Left ventricle myocardium superior (tissue), 1 donor: ENCODE measurements around the gene SLC50A1. TPM values are rescaled to one million over a fixed set of nuclear protein-coding genes. Genes with fewer than 3 reads are reported as not detected.
A peak's percentile ranks its signal among the peaks of the same experiment; 100 is the strongest.

Experiments used
- ATAC-seq: fragments of 200-7000 bp; cut with Tn5 transposase; one replicate; pipeline ENCODE4 v1.9.1; 2020; ENCODE audit warnings: mild to moderate bottlenecking, moderate library complexity
- DNase-seq: peaks from one replicate; pipeline ENCODE4 v3.0.0-alpha.2; 2020
- intact Hi-C: fragments of 100-400 bp; cut with micrococcal nuclease; formaldehyde crosslinking; loops from one replicate; pipeline ENCODE4 v1.11.0; 2022
- total RNA-seq: library from RNA; stranded (reverse); fragmentation: NEBNext Ultra II Directional; extraction: Animal tissue kit (Norgen Biotek cat#: 25700); gene quantifications from one replicate; pipeline ENCODE4 v1.2.1, GENCODE V29; 2021
- donor health status: DM: no; HTN: yes; CAD: no; lungs with severe emphysema.

SLC50A1 gene
- total RNA-seq, 1 donor from 2014 or later: 8.8 TPM

GRCh38 chr1:155177192-155177917 is 41.7 kb downstream of the SLC50A1 start:
- ATAC-seq: no peak
- no peak for DNase-seq
- intact Hi-C loops: no loop called here

DNA sequence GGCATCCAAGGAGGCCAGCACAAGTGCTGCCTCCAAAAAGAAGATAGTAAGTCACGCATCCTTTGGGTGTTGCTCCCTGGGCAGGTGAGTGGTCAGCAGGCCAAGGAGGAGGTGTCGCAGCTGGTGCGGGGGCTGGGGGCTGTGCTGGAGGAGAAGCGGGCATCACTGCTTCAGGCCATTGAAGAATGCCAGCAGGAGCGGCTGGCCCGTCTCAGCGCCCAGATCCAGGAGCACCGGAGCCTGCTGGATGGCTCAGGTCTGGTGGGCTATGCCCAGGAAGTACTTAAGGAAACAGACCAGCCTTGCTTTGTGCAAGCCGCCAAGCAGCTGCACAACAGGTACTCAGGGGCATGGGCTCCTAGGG is 42.2 kb downstream of the SLC50A1 start:
- intact Hi-C loops: no loop called here
- DNase-seq: peak; percentile 20
- ATAC-seq: no peak

GRCh38 chr1:155178441-155179111 is 42.9 kb downstream of the SLC50A1 start:
- intact Hi-C loops: no loop called here
- ATAC-seq (no peak), DNase-seq (peak; percentile 25)

DNA sequence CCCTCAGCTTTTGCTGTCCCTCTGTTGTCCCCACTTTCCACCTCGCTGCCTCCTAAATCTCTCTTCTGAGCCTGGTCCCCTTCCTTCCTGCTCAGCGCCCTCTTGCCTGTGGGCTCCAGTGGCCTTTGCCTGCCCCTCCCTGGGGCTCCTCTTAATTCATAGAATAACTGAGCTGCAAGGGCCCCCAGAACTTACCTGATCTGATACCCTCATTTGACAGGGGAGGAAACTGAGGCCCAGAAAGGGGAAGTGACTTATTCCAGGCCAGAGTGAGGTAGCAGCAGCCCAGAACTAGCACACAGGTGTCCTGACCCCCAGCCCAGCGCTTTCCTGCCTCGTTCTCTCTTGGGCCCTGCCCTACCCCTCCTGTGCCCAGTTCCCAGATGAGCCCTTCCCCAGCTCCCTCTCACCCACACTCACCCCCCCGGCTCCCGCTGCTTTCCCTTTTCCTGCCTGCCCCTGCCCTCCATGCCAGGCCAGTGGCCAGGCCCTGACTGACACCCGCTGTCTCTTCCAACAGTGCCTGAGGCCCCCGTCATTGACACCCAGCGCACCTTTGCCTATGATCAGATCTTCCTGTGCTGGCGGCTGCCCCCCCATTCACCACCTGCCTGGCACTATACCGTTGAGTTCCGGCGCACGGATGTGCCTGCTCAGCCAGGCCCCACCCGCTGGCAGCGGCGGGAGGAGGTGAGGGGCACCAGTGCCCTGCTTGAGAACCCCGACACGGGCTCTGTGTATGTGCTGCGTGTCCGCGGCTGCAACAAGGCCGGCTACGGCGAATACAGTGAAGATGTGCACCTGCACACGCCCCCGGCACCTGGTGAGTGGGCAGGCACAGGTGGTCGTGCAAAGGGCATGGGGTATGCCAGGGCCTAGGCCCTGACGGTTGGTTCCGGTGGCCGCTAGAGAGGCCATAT is 43.7 kb downstream of the SLC50A1 start:
- DNase-seq (no peak), ATAC-seq (no peak)
- intact Hi-C loops: no loop called here

GRCh38 chr1:155181371-155182051 is 45.9 kb downstream of the SLC50A1 start:
- DNase-seq (no peak), ATAC-seq (no peak)
- intact Hi-C loops: no loop called here

DNA sequence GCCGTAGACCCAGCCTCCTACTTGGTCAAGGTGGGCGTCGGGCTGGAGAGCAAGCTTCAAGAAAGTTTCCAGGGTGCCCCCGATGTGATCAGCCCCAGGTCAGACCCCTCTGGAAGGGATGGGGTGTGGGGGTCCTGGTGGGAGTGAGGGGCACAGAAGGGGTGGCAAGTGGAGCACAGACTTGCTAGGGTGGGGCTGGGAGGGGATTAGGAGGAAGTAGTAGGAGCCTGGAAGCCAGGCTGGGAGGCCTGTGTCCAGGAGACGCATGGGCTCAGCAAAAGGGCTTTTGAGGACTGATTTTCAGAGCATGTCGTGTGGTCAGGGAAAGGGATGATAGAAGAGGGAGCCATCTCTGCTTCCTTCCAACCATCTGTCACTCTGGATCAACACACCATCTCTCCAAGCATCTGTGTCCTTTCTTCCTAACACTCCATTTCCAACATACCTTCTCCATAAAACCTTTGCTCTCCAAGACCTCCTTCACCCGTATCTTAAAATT is 46.4 kb downstream of the SLC50A1 start:
- DNase-seq: no peak
- ATAC-seq: no peak
- intact Hi-C loops: no loop called here

DNA sequence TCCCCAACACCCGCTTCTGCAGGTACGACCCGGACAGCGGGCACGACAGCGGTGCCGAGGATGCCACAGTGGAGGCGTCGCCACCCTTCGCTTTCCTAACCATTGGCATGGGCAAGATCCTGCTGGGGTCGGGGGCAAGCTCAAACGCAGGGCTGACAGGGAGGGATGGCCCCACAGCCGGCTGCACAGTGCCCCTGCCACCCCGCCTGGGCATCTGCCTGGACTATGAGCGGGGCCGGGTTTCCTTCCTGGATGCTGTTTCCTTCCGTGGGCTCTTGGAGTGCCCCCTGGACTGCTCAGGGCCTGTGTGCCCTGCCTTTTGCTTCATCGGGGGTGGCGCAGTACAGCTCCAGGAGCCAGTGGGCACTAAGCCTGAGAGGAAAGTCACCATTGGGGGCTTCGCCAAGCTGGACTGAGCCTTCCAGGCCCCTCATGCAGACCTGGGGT is 48.1 kb downstream of the SLC50A1 start:
- ATAC-seq (no peak), DNase-seq (no peak)

DNA sequence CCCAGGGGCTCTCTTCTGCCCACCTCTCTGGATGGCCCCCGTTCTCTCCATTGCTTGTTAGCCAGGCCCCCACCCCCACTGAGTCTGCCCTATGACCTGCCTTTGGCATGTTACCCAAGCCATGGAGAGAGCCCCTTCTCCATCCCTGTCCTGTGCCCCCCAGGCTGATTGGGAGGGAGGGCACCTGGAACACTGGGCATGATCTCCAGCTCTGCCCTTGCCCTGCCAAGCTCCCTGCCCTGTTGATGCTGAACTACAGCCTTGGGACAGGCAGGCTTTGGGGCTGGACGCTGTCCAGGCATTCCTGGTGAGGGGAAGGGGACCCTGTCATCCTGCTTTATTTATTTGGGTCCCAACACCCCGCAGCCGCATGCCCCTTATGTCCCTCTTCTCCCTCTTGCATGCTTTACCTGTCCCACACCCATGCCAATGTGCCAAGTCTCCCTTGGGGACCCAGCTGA is 48.7 kb downstream of the SLC50A1 start:
- DNase-seq: peak; percentile 21
- intact Hi-C loops: no loop called here
- no peak for ATAC-seq

More for the DNA sequence above, 48.1 kb downstream of the SLC50A1 start:
- intact Hi-C loops: no loop called here

DNA sequence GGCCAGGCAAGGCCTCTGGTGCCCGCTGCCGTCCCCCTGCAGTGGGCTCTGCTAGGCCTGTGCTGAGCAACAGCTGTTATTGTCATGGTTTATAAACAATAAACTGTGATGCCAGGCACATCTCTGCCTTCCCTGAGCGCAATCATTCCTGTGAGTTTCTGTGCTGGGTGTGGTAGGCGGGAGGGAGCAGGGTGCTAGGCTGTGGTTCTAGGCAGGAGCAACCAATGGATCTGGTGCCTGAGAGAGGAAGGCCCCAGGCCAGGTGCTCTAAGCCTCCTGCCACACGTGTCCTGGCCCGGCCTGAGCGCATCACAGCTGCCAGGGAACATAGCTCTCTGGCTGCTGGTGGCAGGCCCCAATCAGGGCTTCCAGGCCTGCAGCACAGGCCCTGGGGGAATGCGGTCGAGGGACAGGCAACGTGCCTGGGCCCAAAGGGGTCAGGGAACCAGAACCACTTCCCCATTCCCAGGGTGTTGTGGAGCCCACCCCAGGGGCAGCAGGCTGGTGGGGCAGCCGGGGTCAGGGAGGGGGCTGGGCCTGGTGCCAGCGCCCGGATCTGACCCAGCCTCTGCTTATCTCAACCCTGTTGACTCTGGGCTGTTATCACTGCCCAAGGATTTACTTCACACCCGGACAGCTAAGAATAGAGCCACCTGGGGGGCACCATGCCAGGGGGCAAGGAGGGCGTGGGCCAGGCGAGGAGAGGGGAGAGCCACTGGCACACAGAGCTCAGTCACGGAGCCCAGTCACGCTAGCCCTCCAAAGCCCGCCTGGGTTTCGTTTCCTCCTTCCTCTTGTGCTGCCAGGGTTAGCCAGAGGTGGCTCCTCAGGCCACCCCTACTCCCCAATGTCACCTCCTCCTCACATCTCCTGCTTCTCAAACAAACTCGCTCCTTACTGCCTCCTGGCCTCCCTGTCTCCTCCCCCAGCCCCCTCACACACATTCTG is 49.5 kb downstream of the SLC50A1 start:
- peak; percentile 69 for DNase-seq
- intact Hi-C loops: no loop called here
- ATAC-seq: peak; percentile 84

- ATAC-seq: no peak
- intact Hi-C loops: no loop called here
- DNase-seq: no peak
Measured at GRCh38 chr1:155185783-155186066, 50.1 kb downstream of the SLC50A1 start.

- ATAC-seq (no peak), DNase-seq (peak; percentile 19)
- intact Hi-C loops: no loop called here
Measured at GRCh38 chr1:155186067-155186793, 50.6 kb downstream of the SLC50A1 start.

- ATAC-seq: no peak
- intact Hi-C loops: no loop called here
- no peak for DNase-seq
Measured at GRCh38 chr1:155186794-155187455, 51.3 kb downstream of the SLC50A1 start.

DNA sequence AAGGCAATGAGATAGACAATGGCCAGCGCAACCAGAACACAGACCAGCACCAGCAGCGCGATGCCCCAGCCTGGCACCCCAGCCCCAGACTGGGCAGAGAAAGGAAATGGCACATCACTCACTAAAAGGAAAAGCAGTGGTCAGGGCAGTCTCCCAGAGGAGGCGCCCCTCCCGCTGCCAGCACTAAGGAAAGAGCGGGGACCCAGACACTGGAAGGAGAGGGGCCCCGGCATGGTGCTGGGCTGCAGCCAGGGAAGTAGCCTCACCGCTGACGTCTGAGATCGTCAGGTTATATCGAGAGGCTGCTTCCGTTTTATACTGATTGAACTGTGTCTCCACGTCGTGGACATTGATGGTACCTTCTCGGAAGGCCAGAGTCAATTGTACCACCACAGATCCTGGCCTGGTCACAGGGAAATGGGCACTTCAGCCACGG is 51.8 kb downstream of the SLC50A1 start:
- DNase-seq (peak; percentile 25), ATAC-seq (no peak)
- intact Hi-C loops: no loop called here

DNA sequence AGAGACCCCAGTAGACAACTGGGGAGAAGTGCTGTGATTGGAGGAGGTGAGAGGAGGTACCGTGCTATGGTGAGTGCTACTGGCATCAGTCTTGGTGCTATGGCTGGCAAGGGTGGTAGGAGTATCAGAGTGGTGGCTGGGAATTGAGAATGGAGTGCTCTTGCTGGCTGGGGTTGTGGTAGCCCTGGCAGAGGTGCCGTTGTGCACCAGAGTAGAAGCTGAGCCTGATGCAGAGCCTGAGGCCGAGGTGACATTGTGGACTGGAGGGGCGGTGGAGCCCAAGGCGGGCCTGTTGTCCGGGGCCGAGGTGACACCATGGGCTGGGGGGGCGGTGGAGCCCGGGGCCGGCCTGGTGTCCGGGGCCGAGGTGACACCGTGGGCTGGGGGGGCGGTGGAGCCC is 52.6 kb downstream of the SLC50A1 start:
- intact Hi-C loops: no loop called here
- ATAC-seq (no peak), DNase-seq (peak; percentile 14)
